Left lobe of liver (tissue), 1 donor: ENCODE data around the gene ERC1. TPM values are rescaled to one million over a fixed set of nuclear protein-coding genes. Genes with fewer than 3 reads are reported as not detected.

ENCODE experiments used
- total RNA-seq: library from RNA; stranded (reverse); gene quantifications from one replicate; pipeline ENCODE4 v1.2.1, GENCODE V29; 2021
- donor health status: DM: no; HTN: yes; CAD: no.

Gene ERC1
- total RNA-seq, 1 donor from 2014 or later: 27.8 TPM

Other genes starting within 250 kb of the ERC1 start
- 79.9 TPM for gene WNK1, start 238.6 kb upstream of the ERC1 start, total RNA-seq
- 9.2 TPM for gene RAD52, start 41.5 kb upstream of the ERC1 start, total RNA-seq